ENCODE measurements around the gene ADAMTS15. TPM values are rescaled to one million over a fixed set of nuclear protein-coding genes. Genes with fewer than 3 reads are reported as not detected.
A peak's percentile ranks its signal among the peaks of the same experiment; 100 is the strongest.

Gene ADAMTS15
- total RNA-seq (under 1 TPM; 0.08 to 0.11 TPM), total RNA-seq (0 to 0.41 (median 0) reads per million in 172 experiments)
- polyA plus RNA-seq (2013, experiment 1 of 2), result not detected
- polyA plus RNA-seq (2013, experiment 2 of 2), result 0.52 TPM

- no peak for ATAC-seq (ENCODE audit: poor library complexity)
- peak within 1 kb of the TSS; percentile 34 for H3K4me3 Mint-ChIP-seq
- no peak within 1 kb of the TSS for H3K27ac Mint-ChIP-seq
- peaks cover 4% of the 10 kb centered on the region for H3K4me1 Mint-ChIP-seq (ENCODE audit: low read depth)
- intact Hi-C loops (cut with DNase I, micrococcal nuclease), result no loop called here
- H3K36me3 Mint-ChIP-seq (ENCODE audit: low read depth), result no peaks in the 10 kb centered on the region
- H3K9me3 Mint-ChIP-seq, result no peaks in the 10 kb centered on the region
- peaks cover 18 to 47% of the 10 kb centered on the region in 2 experiments for H3K27me3 ChIP-seq (ENCODE audit: control insufficient read depth in 1 of 2, insufficient read depth in 2 of 2, low read length in 2 of 2)
- H3K4me1 ChIP-seq (ENCODE audit: insufficient read depth, low read length), result peaks cover 13% of the 10 kb centered on the region
- H3K4me3 ChIP-seq (ENCODE audit: low read length), result peak within 1 kb of the TSS; percentile 10
- peaks cover 0 to 7% of the 10 kb centered on the region in 2 experiments for H3K9me3 ChIP-seq (ENCODE audit: control insufficient read depth in 1 of 2, insufficient read depth in 1 of 2, low read length in 2 of 2)
- ChIA-PET POLR2A (no interaction called here), CTCF (interaction anchor here (0.6 kb wide), 1 partner anchor 203 kb away, joined by 3 read pairs; no protein-coding TSS in a partner anchor)
- H3K27ac ChIP-seq (ENCODE audit: low read depth in 1 of 2, low read length in 2 of 2), result no peak within 1 kb of the TSS
- H3K27me3 Mint-ChIP-seq, result peaks cover 55% of the 10 kb centered on the region
- H3K36me3 ChIP-seq (ENCODE audit: insufficient read depth, low read length), result no peaks in the 10 kb centered on the region
- TF ChIP-seq CTCF (IDR thresholded peaks at IDR 0.05), result no peak
- no peak for DNase-seq
These were observed at the start of gene ADAMTS15 for GRCh38 chr11:130448416-130449309. Gene ADAMTS15 (plus strand): TSS chr11:130448645. CDS start chr11:130448974, 329 bp downstream.

- Histone ChIP-seq H3K4me1 (ENCODE audit: insufficient read depth, low read length) (peaks cover 7% of the 10 kb centered on the region), H3K36me3 (ENCODE audit: insufficient read depth, low read length) (no peaks in the 10 kb centered on the region), H3K4me3 (ENCODE audit: low read length) (no peak overlapping the region), H3K9me3 (ENCODE audit: control insufficient read depth in 1 of 2, insufficient read depth in 1 of 2, low read length in 2 of 2) (no peaks in the 10 kb centered on the region), H3K27me3 (ENCODE audit: control insufficient read depth in 1 of 2, insufficient read depth in 2 of 2, low read length in 2 of 2) (peaks cover 3 to 5% of the 10 kb centered on the region in 2 experiments), H3K27ac (ENCODE audit: low read depth in 1 of 2, low read length in 2 of 2) (no peak overlapping the region)
- Mint-ChIP-seq H3K4me3 (no peak overlapping the region), H3K4me1 (ENCODE audit: low read depth) (peaks cover 11% of the 10 kb centered on the region), H3K9me3 (no peaks in the 10 kb centered on the region), H3K27me3 (peaks cover 23% of the 10 kb centered on the region), H3K36me3 (ENCODE audit: low read depth) (no peaks in the 10 kb centered on the region), H3K27ac (no peak overlapping the region)
- DNase-seq (no peak), ATAC-seq (ENCODE audit: poor library complexity) (no peak)
- ChIA-PET POLR2A (no interaction called here), CTCF (no interaction called here)
- intact Hi-C loops (cut with DNase I, micrococcal nuclease), result no loop called here
- no peak for TF ChIP-seq CTCF (IDR thresholded peaks at IDR 0.05)
These were observed 49.2 kb upstream of the ADAMTS15 start for GRCh38 chr11:130399196-130399595.

- peaks cover 11% of the 10 kb centered on the region for H3K4me1 Mint-ChIP-seq (ENCODE audit: low read depth)
- DNase-seq (peak in 1 of 14 experiments; percentile 9), ATAC-seq (ENCODE audit: poor library complexity) (no peak)
- H3K27ac Mint-ChIP-seq, result no peak overlapping the region
- no peaks in the 10 kb centered on the region for H3K9me3 Mint-ChIP-seq
- H3K4me3 Mint-ChIP-seq, result no peak overlapping the region
- Histone ChIP-seq H3K4me3 (ENCODE audit: low read length) (no peak overlapping the region), H3K27ac (ENCODE audit: low read depth in 1 of 2, low read length in 2 of 2) (no peak overlapping the region), H3K36me3 (ENCODE audit: insufficient read depth, low read length) (no peaks in the 10 kb centered on the region), H3K9me3 (ENCODE audit: control insufficient read depth in 1 of 2, insufficient read depth in 1 of 2, low read length in 2 of 2) (no peaks in the 10 kb centered on the region), H3K27me3 (ENCODE audit: control insufficient read depth in 1 of 2, insufficient read depth in 2 of 2, low read length in 2 of 2) (peaks cover 3 to 5% of the 10 kb centered on the region in 2 experiments), H3K4me1 (ENCODE audit: insufficient read depth, low read length) (peaks cover 7% of the 10 kb centered on the region)
- H3K27me3 Mint-ChIP-seq, result peaks cover 23% of the 10 kb centered on the region
- intact Hi-C loops (cut with DNase I, micrococcal nuclease), result no loop called here
- TF ChIP-seq CTCF (IDR thresholded peaks at IDR 0.05), result no peak
- CTCF ChIA-PET, result no interaction called here
- POLR2A ChIA-PET, result no interaction called here
- H3K36me3 Mint-ChIP-seq (ENCODE audit: low read depth), result no peaks in the 10 kb centered on the region
These were observed 47.5 kb upstream of the ADAMTS15 start for GRCh38 chr11:130400781-130401483.
